CD4-positive, alpha-beta T cell treated with Interferon alpha-2 for 1 hour (primary cell): Measurements from ENCODE around the gene PLXNB2.

Experiments
- DNase-seq, 2 donors: peaks; one replicate each; pipeline ENCODE4 v3.0.0-alpha.2; 2020 to 2022

Gene PLXNB2

GRCh38 chr22:50262460-50262911, 45.0 kb downstream of the PLXNB2 start:
- DNase-seq: no peak

- DNase-seq: no peak
Observed at GRCh38 chr22:50261615-50262459, 45.6 kb downstream of the PLXNB2 start, which contains the start of gene MAPK12. MAPK12 (minus strand) TSS chr22:50261683; CDS start chr22:50261509, 174 bp downstream.

- no peak for DNase-seq
Observed at GRCh38 chr22:50260801-50261614, 46.4 kb downstream of the PLXNB2 start.

- DNase-seq: no peak
Observed at GRCh38 chr22:50260434-50260800, 47.0 kb downstream of the PLXNB2 start.

- DNase-seq: no peak
Observed at GRCh38 chr22:50259302-50259701, 48.1 kb downstream of the PLXNB2 start.

- DNase-seq: no peak
Observed at GRCh38 chr22:50258361-50259292, 48.8 kb downstream of the PLXNB2 start.

- no peak for DNase-seq
Observed at GRCh38 chr22:50257451-50258360, 49.7 kb downstream of the PLXNB2 start.

- no peak for DNase-seq
Observed at GRCh38 chr22:50257041-50257440, 50.4 kb downstream of the PLXNB2 start.

- no peak for DNase-seq
Observed at GRCh38 chr22:50256258-50256862, 51.1 kb downstream of the PLXNB2 start.

GRCh38 chr22:50255607-50256006, 51.8 kb downstream of the PLXNB2 start:
- no peak for DNase-seq

GRCh38 chr22:50255099-50255498, 52.3 kb downstream of the PLXNB2 start:
- no peak for DNase-seq

GRCh38 chr22:50253941-50254340, 53.5 kb downstream of the PLXNB2 start:
- no peak for DNase-seq

GRCh38 chr22:50253046-50253915, 54.2 kb downstream of the PLXNB2 start:
- DNase-seq: no peak

GRCh38 chr22:50252082-50253045, 55.1 kb downstream of the PLXNB2 start:
- DNase-seq: peak; percentile 74 to 80

GRCh38 chr22:50251477-50252081, 55.9 kb downstream of the PLXNB2 start:
- no peak for DNase-seq

GRCh38 chr22:50250555-50251476, 56.6 kb downstream of the PLXNB2 start, which contains the start of gene HDAC10:
HDAC10 (minus strand) TSS chr22:50251265; CDS start chr22:50251032, 233 bp downstream.
- peak; percentile 77 to 86 for DNase-seq

GRCh38 chr22:50250249-50250554, 57.2 kb downstream of the PLXNB2 start:
- DNase-seq: no peak
